GM15510 (cell line): ENCODE results near the gene IL4I1.

Source experiments
- POLR2A ChIP-seq: IDR thresholded peaks from 3 replicates; pipeline ENCODE4 v1.6.1; 2011; ENCODE audit warnings: borderline replicate concordance; ENCODE audit not compliant: insufficient read length; ENCODE audit errors: extremely low read depth

Gene IL4I1

DNA sequence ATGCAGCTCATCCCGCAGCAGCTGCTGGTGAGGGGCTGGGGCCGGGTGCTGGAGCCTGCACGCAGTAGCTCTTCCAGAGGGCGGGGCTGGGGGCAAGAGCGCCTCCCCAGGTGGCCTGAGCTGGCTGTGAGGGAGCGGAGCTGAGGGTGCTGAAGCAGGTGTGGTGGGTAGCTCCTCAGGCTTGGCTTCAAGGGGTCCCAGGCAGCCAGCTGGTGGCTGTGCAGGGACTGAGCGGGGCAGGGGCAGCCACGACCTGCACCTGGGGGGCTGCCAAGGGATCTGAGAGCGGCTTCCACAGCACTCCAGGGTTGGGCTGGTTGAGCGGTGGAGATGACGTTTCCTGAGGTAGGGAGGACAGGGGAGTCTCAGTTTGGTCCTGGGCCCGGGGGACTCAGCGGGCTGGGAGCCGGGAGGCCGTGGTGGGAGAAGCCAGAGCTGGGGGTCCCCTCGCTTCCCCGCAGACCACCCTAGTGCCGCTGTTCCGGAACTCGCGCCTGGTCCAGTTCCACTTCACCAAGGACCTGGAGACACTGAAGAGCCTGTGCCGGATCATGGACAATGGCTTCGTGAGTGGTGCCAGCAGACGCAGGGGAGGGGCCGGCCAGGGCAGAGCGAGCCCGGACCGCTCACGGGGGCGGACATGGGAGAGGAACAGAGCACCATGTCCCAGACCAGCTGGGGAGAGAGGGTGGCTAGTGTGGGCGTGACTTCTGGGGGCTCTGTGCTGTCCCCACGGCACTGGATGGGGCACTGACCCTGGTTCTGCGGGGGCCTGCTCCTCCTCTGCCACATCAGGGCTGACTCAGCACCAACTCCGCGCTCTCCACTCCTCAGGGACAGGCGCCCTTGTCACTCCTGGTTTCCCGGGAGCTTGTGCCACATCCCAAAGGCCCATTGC, 38.4 kb downstream of the IL4I1 start:
- no peak for TF ChIP-seq POLR2A

DNA sequence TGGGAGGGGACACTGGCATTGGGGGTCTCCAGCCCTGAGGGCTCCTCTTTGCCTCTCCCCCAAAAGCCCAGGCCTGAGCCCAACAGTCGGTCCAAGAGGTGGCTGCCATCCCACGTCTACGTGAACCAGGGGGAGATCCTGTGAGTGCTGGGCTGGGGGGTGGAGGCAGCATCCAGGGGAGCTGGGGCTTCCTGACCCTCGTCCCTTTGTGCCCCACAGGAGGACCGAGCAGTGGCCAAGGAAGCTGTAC, 38.9 kb downstream of the IL4I1 start:
- no peak for TF ChIP-seq POLR2A

DNA sequence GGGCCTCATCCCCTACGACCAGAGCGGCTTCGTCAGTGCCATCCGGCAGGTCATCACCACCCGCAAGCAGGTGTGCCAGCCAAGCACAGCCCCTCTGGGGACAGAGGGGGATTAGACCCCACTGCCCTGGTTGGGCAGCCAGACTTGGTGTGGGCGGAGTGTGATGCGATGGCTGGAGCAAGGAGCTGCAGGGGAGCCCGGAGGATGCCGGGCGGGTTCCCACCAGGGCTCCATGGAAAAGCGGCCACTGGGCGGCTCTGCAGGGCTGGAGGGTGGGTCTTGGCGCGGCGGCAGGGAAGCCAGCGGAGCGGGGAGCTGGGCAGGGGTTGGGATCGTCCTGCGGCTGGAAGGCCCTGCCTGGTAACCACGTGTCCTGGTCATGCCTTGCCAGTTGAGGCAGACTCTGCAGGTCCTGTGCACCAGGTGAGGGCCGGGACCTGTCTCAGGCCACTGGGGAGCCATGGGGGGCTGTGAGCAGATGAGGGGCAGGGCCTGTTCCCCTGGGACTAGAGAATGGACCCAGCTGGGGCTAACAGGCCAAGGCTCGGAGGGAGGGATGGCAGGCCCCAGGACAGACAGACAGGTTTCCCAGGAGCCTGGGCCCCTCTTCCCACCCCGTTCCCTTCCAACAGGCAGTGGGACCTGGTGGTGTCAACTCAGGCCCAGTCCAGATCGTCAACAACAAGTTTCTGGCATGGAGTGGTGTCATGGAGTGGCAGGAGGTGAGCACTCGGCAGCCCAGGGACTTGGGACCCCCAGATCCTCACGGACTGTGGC, 39.4 kb downstream of the IL4I1 start:
- peak; percentile 18 for TF ChIP-seq POLR2A

DNA sequence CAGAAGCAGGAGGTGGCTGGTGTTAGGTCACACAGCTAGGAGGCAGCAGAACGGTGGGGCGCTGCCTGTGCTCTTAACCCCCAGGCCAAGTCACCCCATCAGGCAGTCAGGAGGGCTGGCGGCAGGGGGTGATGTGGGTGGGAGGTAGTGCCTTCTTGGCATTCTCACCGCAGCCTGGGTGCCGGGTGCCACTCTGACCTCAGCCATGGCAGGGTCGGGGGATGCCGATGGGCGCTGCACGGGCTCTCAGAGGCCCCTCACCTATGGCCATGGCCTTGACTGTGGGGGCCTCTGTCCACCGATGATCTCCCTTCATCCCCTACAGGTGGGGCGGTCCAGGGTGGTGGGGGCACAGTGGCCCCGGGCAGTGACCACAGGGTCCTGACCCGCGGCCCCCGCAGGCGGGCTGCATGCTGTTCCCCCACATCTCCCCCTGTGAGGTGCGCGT, 40.1 kb downstream of the IL4I1 start:
- TF ChIP-seq POLR2A = no peak

DNA sequence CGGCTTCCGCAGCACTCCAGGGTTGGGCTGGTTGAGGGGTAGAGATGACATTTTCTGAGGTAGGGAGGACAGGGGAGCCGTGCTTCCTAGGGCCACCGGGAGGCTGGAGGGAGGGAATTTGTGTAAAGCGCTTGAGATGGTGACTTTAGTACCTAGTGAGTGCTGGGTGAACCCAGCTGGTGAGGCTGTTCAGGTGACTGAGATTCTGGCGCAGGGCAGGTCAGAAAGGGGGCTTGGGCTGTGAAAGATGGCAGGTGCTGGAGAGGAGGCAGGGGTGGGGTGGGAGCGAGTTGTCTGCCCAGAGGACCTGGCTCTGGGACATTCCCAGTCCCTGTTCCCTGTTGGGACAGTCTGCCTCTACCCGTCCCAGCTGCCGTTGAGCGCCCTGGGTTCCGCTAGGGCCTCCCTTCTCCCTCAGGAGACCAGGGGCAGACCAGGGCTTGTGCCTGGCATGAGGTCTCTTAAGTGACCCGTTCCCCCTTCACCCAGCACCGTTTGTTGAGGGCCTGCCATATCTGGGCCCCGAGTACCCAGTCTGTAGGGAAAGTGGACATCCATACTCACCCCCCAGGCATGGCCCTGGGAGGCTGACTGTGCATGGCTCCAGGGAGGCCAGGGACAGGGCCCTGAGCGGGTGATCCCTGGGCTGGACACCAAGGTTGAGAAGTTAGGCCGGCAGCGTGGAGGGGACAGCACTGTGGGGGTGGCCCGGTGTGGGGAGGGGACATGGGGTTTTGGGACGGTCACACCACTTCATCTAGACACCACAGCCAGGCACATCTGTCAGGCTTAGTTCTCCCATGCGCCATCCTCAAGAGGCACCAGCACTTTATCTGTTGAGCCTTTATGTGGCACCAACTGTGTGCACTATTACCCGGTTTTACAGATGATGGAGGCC, 40.8 kb downstream of the IL4I1 start:
- TF ChIP-seq POLR2A = no peak

DNA sequence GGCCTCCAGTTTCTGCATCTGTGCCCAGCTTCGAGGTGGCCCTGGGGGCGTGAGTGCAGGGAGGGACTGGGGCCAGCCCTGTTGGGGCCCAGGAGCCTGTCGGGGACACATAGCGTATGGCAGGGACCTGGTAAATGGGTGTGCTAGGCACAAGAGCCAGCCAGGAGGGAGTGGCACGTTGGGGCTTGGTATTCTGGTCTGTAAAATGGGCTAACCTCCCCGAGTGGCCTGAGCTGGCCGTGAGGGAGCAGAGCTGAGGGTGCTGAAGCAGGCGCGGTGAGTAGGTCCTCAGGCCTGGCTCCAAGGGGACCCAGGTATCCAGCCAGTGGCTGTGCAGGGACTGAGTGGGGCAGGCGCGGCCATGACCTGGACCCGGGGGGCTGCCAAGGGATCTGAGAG, 41.4 kb downstream of the IL4I1 start:
- TF ChIP-seq POLR2A = no peak

DNA sequence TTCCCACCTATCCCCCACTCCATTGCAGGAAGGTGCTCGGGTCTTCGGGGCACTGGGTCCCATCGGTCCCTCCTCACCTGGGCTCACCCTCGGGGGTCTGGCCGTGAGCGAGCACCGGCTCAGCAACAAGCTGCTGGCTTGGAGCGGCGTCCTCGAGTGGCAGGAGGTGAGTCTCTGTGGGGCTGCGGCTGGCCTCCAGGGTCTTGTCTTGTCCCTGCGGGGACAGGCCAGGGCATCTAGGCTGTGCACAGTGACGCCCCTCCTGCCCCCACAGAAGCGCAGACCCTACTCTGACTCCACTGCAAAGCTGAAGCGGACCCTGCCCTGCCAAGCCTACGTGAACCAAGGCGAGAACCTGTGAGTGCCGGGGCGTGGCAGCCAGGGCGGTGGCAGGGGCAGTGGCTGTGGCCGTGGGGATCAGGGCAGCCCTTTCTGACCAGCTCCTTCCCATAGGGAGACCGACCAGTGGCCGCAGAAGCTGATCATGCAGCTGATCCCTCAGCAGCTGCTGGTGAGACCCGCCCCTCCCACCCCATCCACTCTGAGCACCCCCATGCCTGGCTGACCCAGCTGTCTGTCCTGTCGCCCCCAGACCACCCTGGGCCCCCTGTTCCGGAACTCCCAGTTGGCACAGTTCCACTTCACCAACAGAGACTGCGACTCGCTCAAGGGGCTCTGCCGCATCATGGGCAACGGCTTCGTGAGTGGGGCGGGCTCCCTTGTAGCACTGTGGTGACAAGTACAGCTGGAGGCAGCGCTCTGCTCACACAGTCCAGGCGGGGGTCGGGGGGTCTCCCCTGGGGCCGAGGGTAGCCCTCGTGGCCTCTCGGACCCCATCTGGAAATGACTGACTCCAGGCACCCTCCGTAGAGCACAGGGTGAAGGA, 42.1 kb downstream of the IL4I1 start:
- TF ChIP-seq POLR2A = no peak

DNA sequence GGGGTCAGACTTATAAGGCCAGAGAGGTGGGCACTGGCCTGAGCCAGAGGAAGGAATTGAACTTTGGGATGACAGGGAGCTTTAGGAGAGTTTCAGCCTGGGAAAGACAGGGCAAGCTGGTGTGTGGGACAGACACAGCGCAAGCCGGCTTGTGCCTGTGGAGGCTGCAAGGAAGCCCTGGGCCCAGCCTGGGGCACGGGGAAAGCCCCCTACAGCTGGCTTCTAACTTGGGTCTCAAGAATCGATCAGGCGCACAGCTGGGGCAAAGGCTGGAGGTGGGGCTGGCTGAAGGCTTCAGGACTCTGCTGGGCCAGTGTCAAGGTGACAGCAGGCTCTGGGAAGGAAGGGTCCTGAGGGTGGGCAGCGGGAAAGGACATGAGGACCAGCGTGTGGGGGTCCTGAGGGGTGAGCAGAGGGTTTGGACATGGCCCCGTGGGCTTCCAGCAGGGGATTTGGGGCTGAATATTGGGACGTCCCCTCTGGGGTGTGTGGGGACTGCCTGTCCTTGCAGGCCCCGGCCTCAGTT, 42.8 kb downstream of the IL4I1 start:
- TF ChIP-seq POLR2A = no peak

DNA sequence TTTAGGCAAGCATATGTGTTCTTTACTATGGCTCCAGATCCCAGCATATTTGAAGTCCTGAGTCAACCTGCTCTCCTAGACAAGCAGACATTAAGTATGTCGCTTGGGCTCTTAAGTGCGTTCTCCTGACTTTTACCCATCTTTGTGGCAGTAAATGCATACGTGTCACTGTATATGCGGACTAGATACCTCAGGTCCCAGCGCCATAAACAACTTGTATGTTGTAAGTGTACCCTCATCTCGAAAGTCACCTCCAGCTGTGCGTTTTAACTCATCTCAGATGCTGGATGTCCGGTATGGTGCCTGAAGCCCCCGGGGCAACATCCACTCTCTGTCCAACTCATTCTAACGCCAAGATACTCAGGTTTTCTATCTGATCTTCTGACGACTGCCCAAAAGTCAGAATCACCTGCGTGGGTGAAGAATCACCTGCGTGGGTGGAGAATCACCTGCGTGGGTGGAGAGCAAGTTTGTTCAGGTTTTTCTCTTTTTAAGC, 44.0 kb downstream of the IL4I1 start:
- no peak for TF ChIP-seq POLR2A

DNA sequence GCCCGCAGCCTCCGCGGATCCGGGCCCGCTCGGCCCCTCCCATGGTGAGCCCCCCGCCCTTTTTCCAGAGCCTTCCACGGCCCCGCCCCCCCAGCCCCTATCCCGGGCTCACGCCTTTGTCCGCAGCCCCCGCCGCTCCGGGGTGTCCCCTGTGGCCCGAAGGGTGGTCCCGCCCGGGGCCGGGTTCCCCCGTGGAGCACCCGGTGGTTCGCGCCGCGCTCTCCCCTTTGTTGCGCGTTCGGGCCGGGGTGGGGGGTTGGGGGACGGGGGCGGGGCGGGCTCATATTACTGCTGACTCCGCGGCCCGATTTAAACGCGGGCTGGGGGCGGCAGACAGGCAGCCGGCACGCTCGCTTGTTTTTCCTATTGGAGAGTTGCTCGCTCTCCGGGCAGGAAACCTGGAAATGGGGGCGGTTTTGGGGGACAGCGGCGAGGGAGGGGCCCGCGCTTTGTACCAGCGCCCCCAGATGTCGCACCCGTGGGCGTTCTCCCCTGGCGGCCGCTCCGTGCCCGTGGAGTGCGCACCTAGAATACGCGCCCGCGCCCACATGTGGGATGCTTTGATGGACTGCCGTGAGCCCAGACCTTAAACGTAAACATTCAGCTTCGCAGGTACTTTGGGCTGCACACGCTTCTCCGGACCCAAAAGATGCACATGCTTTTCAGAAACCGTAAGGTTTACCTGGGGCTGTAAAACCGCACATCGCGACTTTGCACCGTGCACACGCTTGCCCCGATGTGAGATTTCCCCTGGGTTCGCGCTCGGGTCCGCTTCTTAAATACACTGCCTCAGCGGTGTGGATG, 45.0 kb downstream of the IL4I1 start:
- no peak for TF ChIP-seq POLR2A

DNA sequence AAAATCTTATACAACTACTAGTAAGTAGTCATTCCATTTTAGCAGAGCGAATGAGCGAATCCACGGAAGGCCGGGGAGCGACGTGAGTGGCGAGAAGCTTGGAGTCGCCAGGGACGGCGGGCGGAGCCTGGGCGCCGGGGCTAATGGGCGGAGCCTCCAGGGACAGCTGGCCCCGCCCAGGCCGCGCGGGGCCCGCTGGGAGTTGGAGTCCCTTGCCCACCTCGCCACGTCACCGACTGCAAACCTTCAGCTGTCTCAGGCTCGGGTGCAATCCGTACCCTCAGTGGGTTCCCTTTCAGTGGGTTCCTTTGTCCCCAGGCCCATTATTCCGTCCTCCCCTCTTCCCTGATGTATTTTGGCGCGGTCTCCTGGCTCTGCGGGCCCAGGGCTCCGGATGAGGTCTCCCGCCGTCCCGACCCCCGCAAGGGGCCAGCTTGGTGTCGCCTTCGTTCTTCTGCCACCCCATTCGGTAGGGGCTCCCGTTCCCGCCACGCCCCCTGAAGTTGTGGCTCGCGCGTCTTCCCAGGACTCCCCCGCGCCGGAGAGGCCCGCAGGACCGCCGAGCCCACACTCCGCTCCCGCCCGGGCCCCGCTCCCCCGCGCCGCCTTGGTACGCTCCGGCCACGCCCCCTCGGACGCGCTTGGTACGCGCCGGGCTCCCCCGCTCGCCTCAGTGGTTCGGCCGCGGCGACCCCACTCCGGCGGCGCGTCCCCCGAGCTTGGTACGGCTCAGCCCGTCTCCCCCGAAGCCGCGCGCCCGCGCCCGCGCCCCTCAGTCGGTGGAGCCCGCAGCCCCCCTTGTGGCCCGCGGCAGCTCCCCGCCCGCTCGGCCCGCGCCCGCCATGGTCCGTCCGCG, 46.0 kb downstream of the IL4I1 start, which contains the start of gene PTOV1:
Gene PTOV1, plus strand, starts transcription at position 673 of the 856 bp plus-strand sequence.
- peak; percentile 60 for TF ChIP-seq POLR2A

DNA sequence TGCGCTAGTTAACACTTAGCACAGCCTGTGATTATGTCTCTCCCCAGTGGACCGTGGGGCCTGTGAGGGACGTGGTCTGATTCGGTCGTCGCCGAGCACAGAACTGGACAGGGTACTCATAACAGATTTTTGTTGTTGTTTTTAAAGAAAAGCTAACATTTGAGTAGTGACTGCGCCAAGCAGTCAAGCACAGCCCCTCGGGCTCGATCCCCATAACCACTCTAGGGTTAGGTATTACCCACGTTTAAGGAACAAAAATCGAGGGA, 46.5 kb downstream of the IL4I1 start:
- TF ChIP-seq POLR2A = no peak
